ENCODE results near the gene STEAP2. TPM values are rescaled to one million over a fixed set of nuclear protein-coding genes. Genes with fewer than 3 reads are reported as not detected.

Gene STEAP2
- total and polyA plus RNA-seq, 9 donors, result 1.9 to 7.1 (median 3.0) TPM

Other genes starting within 250 kb of the STEAP2 start
- gene STEAP1, start 57.3 kb upstream of the STEAP2 start, total RNA-seq, result 5.5 TPM
- gene STEAP1, start 57.3 kb upstream of the STEAP2 start, polyA plus RNA-seq (ENCODE audit: insufficient read depth in 1 of 8, insufficient read length in 8 of 8, low replicate concordance in 1 of 8), result 1 to 10 TPM; 1.2 to 6.3 (median 2.4) TPM
- 3.6 TPM for gene CFAP69, start 33.4 kb downstream of the STEAP2 start, total RNA-seq
- gene CFAP69, start 33.4 kb downstream of the STEAP2 start, polyA plus RNA-seq (ENCODE audit: insufficient read depth in 1 of 8, insufficient read length in 8 of 8, low replicate concordance in 1 of 8), result 1 to 10 TPM; 1.6 to 4.9 (median 2.8) TPM
- not detected for gene FAM237B, start 109.6 kb downstream of the STEAP2 start, total RNA-seq
- gene FAM237B, start 109.6 kb downstream of the STEAP2 start, polyA plus RNA-seq (ENCODE audit: insufficient read depth in 1 of 8, insufficient read length in 8 of 8, low replicate concordance in 1 of 8), result under 1 TPM in 3 of 8 donors, not detected in 5; 0.03 to 0.08 (median 0.05) TPM
- 18.3 TPM for gene GTPBP10, start 135.0 kb downstream of the STEAP2 start, total RNA-seq
- gene GTPBP10, start 135.0 kb downstream of the STEAP2 start, polyA plus RNA-seq (ENCODE audit: insufficient read depth in 1 of 8, insufficient read length in 8 of 8, low replicate concordance in 1 of 8), result 10 to 100 TPM; 13.8 to 16.0 (median 15.5) TPM
- 18.7 TPM for gene CLDN12, start 191.7 kb downstream of the STEAP2 start, total RNA-seq
- gene CLDN12, start 191.7 kb downstream of the STEAP2 start, polyA plus RNA-seq (ENCODE audit: insufficient read depth in 1 of 8, insufficient read length in 8 of 8, low replicate concordance in 1 of 8), result 10 to 100 TPM; 15.2 to 20.6 (median 18.3) TPM

Measured in muscle of leg (tissue), 9 donors.